Caco-2 (cell line): ENCODE results near the gene TMEM259. TPM values are rescaled to one million over a fixed set of nuclear protein-coding genes. Genes with fewer than 3 reads are reported as not detected.

Experiments used
- BruUV-seq: library from RNA; stranded (reverse); fragments of 400-500 nt; replicated peaks from 2 replicates; lab custom pipeline; 2021; lab: Mats Ljungman, UMichigan
- CTCF ChIA-PET: fragments of 300-600 bp; sonication (Branson Sonifier 250); formaldehyde crosslinking; loops from one replicate; lab custom pipeline; 2022; ENCODE audit warnings: antibody characterized with exemption; lab: Charles Lee
- POLR2A ChIA-PET: fragments of 300-600 bp; sonication (Branson Sonifier 250); formaldehyde crosslinking; loops from one replicate; lab custom pipeline; 2022; ENCODE audit warnings: antibody characterized with exemption; lab: Charles Lee
- DNase-seq, 2 experiments: peaks; one replicate each; pipeline versions ENCODE4 v3.0.0 to v3.0.0-alpha.2; 2020 to 2022
- H3K27me3 ChIP-seq: replicated peaks from 2 replicates; pipeline ENCODE4 v1.6.0; 2011; ENCODE audit warnings: low read length; ENCODE audit not compliant: control insufficient read depth, insufficient read depth
- H3K36me3 ChIP-seq: 2 replicates; pipeline ENCODE4 v1.5.1; 2011; ENCODE audit warnings: low read length; ENCODE audit not compliant: control insufficient read depth, insufficient read depth
- H3K4me1 ChIP-seq: fragments of 250-450 bp; sonication (Bioruptor Pico); 2 replicates; pipeline ENCODE4 v1.5.1; 2020; ENCODE audit warnings: mild to moderate bottlenecking
- H3K4me3 ChIP-seq: 2 replicates; pipeline ENCODE4 v1.5.1; 2011; ENCODE audit warnings: low read depth, mild to moderate bottlenecking, control low read depth, low read length
- H3K9me3 ChIP-seq: fragments of 250-450 bp; sonication (Bioruptor Pico); 2 replicates; pipeline ENCODE4 v1.5.1; 2020; ENCODE audit warnings: mild to moderate bottlenecking, moderate library complexity
- H3K27ac Mint-ChIP-seq: one replicate; pipeline ENCODE4 v1.8.0; 2022; ENCODE audit warnings: mixed read lengths; ENCODE audit not compliant: unreplicated experiment
- H3K27me3 Mint-ChIP-seq: one replicate; pipeline ENCODE4 v1.8.0; 2022; ENCODE audit warnings: mixed read lengths; ENCODE audit not compliant: insufficient read depth, unreplicated experiment
- H3K36me3 Mint-ChIP-seq: one replicate; pipeline ENCODE4 v1.8.0; 2022; ENCODE audit warnings: mild to moderate bottlenecking, mixed read lengths; ENCODE audit not compliant: insufficient read depth, unreplicated experiment
- H3K4me1 Mint-ChIP-seq: one replicate; pipeline ENCODE4 v1.8.0; 2022; ENCODE audit warnings: low read depth, mixed read lengths; ENCODE audit not compliant: unreplicated experiment
- H3K4me3 Mint-ChIP-seq: one replicate; pipeline ENCODE4 v1.8.0; 2022; ENCODE audit warnings: mild to moderate bottlenecking, moderate library complexity, mixed read lengths; ENCODE audit not compliant: unreplicated experiment
- H3K9me3 Mint-ChIP-seq: one replicate; pipeline ENCODE4 v1.8.0; 2022; ENCODE audit warnings: mixed read lengths; ENCODE audit not compliant: unreplicated experiment
- CTCF ChIP-seq, 2 experiments: fragments of 200-600 bp in 1 of 2; IDR thresholded peaks; 1 replicate in 1 of 2; 2 replicates in 1 of 2; pipeline versions ENCODE4 v1.5.1 to v1.8.0; 2011 to 2022; ENCODE audit warnings: antibody characterized with exemption in 1 of 2, control low read depth in 1 of 2, inconsistent platforms in 1 of 2, low read depth in 1 of 2, low read length in 1 of 2, mild to moderate bottlenecking in 1 of 2, moderate library complexity in 1 of 2; ENCODE audit not compliant: insufficient read depth in 1 of 2, severe bottlenecking in 1 of 2, unreplicated experiment in 1 of 2
- intact Hi-C: fragments of 100-400 bp; cut with micrococcal nuclease; formaldehyde crosslinking; loops from one replicate; pipeline ENCODE4 v1.10.0; 2022; ENCODE audit not compliant: unreplicated experiment
- total RNA-seq: library from RNA; stranded (reverse); gene quantifications from 2 replicates; pipeline ENCODE4 v1.2.3, GENCODE V29; 2022

Gene TMEM259
- total RNA-seq, 1 experiment from 2014 or later, result 148 TPM

DNA sequence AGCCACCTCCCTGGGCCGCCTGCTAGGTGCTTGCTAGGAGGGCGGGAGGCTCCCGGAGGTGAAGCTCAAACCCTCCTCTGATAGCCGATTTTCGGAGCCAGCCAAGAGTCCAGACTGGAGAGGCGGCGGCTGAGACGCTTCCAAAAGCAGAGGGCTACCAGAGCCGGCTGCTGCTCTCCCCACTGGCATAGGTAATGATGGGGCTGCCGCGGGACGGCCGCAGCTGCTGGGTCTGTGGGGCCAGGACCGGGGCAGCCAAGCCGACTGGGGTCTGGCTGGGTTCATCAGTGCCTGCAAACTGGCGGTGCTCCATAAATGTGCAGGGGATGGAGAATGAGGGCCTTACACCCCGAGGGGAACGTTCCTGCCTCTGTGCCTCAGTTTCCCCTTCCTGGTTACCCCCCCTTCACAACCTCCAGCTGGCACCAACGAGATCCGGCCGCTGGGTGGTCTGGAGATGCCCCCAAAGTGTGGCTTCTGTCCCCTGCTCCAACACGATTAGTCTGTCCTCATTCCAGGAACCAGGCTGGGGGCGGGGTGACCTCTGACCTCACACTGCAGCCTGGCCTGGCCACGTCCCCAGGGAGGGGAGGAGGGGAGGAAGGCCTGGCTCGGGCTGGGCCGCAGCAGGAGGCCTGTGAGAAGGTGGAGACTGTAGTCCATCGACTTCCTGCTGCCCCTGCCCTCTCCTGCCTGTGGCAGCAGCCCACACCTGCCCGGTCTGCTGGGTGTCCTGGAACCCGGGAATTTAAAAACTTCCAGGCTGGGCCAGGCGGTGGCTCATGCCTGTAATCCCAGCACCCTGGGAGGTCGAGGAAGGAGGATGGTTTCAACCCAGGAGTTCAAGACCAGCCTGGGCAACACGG, 40.6 kb downstream of the TMEM259 start:
- Mint-ChIP-seq H3K4me1 (peaks cover 8% of the 10 kb centered on the region), H3K9me3 (no peaks in the 10 kb centered on the region), H3K36me3 (peaks cover 58% of the 10 kb centered on the region), H3K27ac (peak overlapping the region; percentile 91), H3K4me3 (peak overlapping the region; percentile 55), H3K27me3 (no peaks in the 10 kb centered on the region)
- no peaks in the 10 kb centered on the region for H3K27me3 ChIP-seq
- DNase-seq, result peak; percentile 90 to 92
- POLR2A ChIA-PET, result interaction anchor here (0.6 kb wide), 1 partner anchor 25 kb away, joined by 3 read pairs; no protein-coding TSS in a partner anchor
- no peaks in the 10 kb centered on the region for H3K9me3 ChIP-seq
- H3K36me3 ChIP-seq, result no peaks in the 10 kb centered on the region
- H3K4me3 ChIP-seq, result no peak overlapping the region
- no peak for TF ChIP-seq CTCF (IDR thresholded peaks at IDR 0.05; ENCODE audit: insufficient read depth in 1 of 2, low read depth in 1 of 2, low read length in 1 of 2, severe bottlenecking in 1 of 2, unreplicated experiment in 1 of 2)
- CTCF ChIA-PET, result interaction anchor here (0.7 to 2.3 kb wide), 3 partner anchors 24 to 490 kb away, joined by 3 to 16 read pairs (median 5); no protein-coding TSS in a partner anchor
- intact Hi-C loops, result loop anchor here (1.0 to 5.0 kb wide), 3 partner anchors 28 to 208 kb away; no protein-coding TSS in a partner anchor
- peaks cover 40% of the 10 kb centered on the region for H3K4me1 ChIP-seq
- no TSS peak for BruUV-seq

GRCh38 chr19:979318-979741, 41.6 kb downstream of the TMEM259 start:
- no peak overlapping the region for H3K4me3 ChIP-seq
- Mint-ChIP-seq H3K9me3 (no peaks in the 10 kb centered on the region), H3K36me3 (peaks cover 58% of the 10 kb centered on the region), H3K4me1 (peaks cover 8% of the 10 kb centered on the region), H3K27me3 (no peaks in the 10 kb centered on the region), H3K4me3 (no peak overlapping the region), H3K27ac (no peak overlapping the region)
- no peak for TF ChIP-seq CTCF (IDR thresholded peaks at IDR 0.05; ENCODE audit: insufficient read depth in 1 of 2, low read depth in 1 of 2, low read length in 1 of 2, severe bottlenecking in 1 of 2, unreplicated experiment in 1 of 2)
- no peaks in the 10 kb centered on the region for H3K27me3 ChIP-seq
- no peaks in the 10 kb centered on the region; the same call in 1 of the 2 replicates for H3K36me3 ChIP-seq
- CTCF ChIA-PET, result interaction anchor here (2.2 kb wide), 1 partner anchor 23 kb away, joined by 5 read pairs; no protein-coding TSS in a partner anchor
- intact Hi-C loops, result no loop called here
- H3K4me1 ChIP-seq, result peaks cover 40% of the 10 kb centered on the region
- POLR2A ChIA-PET, result no interaction called here
- H3K9me3 ChIP-seq, result no peaks in the 10 kb centered on the region
- BruUV-seq, result no TSS peak
- no peak for DNase-seq

DNA sequence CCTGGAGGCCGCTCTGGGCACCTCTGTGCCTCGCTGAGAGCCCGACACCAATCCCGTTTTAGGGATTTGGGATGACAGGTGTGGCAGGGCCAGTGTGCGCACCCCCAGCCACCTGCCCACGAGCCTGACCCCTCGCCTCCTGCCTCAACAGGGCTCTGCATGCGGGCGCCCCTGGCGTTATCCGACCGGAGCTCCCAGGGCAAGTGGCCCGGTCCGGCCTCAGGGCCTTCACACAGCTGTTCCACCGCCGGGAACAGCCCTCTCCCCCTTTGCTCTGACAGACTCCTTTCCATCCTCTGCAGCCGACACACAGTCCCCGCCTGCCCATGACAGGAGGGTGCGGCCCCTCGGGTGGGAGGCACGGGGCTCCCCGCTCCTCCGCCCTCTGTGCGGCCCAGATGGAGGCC, 43.9 kb downstream of the TMEM259 start:
- CTCF ChIA-PET, result no interaction called here

More for the DNA sequence above, 43.9 kb downstream of the TMEM259 start:
- no peaks in the 10 kb centered on the region for H3K9me3 Mint-ChIP-seq
- POLR2A ChIA-PET, result interaction anchor here (0.5 kb wide), 1 partner anchor 22 kb away, joined by 5 read pairs; no protein-coding TSS in a partner anchor
- H3K27me3 ChIP-seq, result no peaks in the 10 kb centered on the region
- peaks cover 21% of the 10 kb centered on the region for H3K4me1 ChIP-seq
- H3K4me3 ChIP-seq, result no peak overlapping the region
- DNase-seq, result peak in 1 of 2 experiments; percentile 35
- no peak overlapping the region for H3K4me3 Mint-ChIP-seq
- TF ChIP-seq CTCF (IDR thresholded peaks at IDR 0.05; ENCODE audit: insufficient read depth in 1 of 2, low read depth in 1 of 2, low read length in 1 of 2, severe bottlenecking in 1 of 2, unreplicated experiment in 1 of 2), result no peak
- H3K4me1 Mint-ChIP-seq, result peaks cover 8% of the 10 kb centered on the region
- no peaks in the 10 kb centered on the region for H3K27me3 Mint-ChIP-seq
- peaks cover 76% of the 10 kb centered on the region for H3K36me3 Mint-ChIP-seq
- intact Hi-C loops, result no loop called here
- BruUV-seq, result no TSS peak
- no peak overlapping the region for H3K27ac Mint-ChIP-seq
- H3K9me3 ChIP-seq, result no peaks in the 10 kb centered on the region
- no peaks in the 10 kb centered on the region; the same call in 1 of the 2 replicates for H3K36me3 ChIP-seq
